ENCODE measurements around the gene HRAS.
A peak's percentile ranks its signal among the peaks of the same experiment; 100 is the strongest.

HRAS gene

GRCh38 chr11:535519-536454, at the start of gene HRAS:
TSS of gene HRAS (minus strand) at chr11:535576.
- TF ChIP-seq CTCF (IDR thresholded peaks at IDR 0.05; ENCODE audit: control insufficient read depth, insufficient read depth, low read depth, low read length, missing control alignments) = no peak
- DNase-seq (ENCODE audit: low read depth) = peak; percentile 66
- H3K4me3 ChIP-seq (ENCODE audit: control insufficient read depth, low read depth, low read length) = peak within 1 kb of the TSS; percentile 87

- H3K4me3 ChIP-seq (ENCODE audit: control insufficient read depth, low read depth, low read length) = no peak overlapping the region
- DNase-seq (ENCODE audit: low read depth) = no peak
- TF ChIP-seq CTCF (IDR thresholded peaks at IDR 0.05; ENCODE audit: control insufficient read depth, insufficient read depth, low read depth, low read length, missing control alignments) = no peak
Measured at GRCh38 chr11:584287-584686, 48.9 kb upstream of the HRAS start.

GRCh38 chr11:581752-582151, 46.4 kb upstream of the HRAS start:
- DNase-seq (ENCODE audit: low read depth) = no peak
- TF ChIP-seq CTCF (IDR thresholded peaks at IDR 0.05; ENCODE audit: control insufficient read depth, insufficient read depth, low read depth, low read length, missing control alignments) = no peak
- no peak overlapping the region for H3K4me3 ChIP-seq (ENCODE audit: control insufficient read depth, low read depth, low read length)

- no peak for TF ChIP-seq CTCF (IDR thresholded peaks at IDR 0.05; ENCODE audit: control insufficient read depth, insufficient read depth, low read depth, low read length, missing control alignments)
- no peak overlapping the region for H3K4me3 ChIP-seq (ENCODE audit: control insufficient read depth, low read depth, low read length)
- DNase-seq (ENCODE audit: low read depth) = no peak
Measured at GRCh38 chr11:581342-581741, 46.0 kb upstream of the HRAS start.

GRCh38 chr11:579830-580601, 44.6 kb upstream of the HRAS start:
- no peak for DNase-seq (ENCODE audit: low read depth)
- no peak overlapping the region for H3K4me3 ChIP-seq (ENCODE audit: control insufficient read depth, low read depth, low read length)
- no peak for TF ChIP-seq CTCF (IDR thresholded peaks at IDR 0.05; ENCODE audit: control insufficient read depth, insufficient read depth, low read depth, low read length, missing control alignments)

GRCh38 chr11:578276-579035, 43.1 kb upstream of the HRAS start:
- H3K4me3 ChIP-seq (ENCODE audit: control insufficient read depth, low read depth, low read length) = peak overlapping the region; percentile 96; the same call in 1 of the 2 replicates
- no peak for TF ChIP-seq CTCF (IDR thresholded peaks at IDR 0.05; ENCODE audit: control insufficient read depth, insufficient read depth, low read depth, low read length, missing control alignments)
- no peak for DNase-seq (ENCODE audit: low read depth)

All from AG09309 (cell line).